ENCODE results near the gene PPP1R14D.

Gene PPP1R14D

GRCh38 chr15:40770147-40770721, 58.3 kb downstream of the PPP1R14D start:
- Histone ChIP-seq H3K9me3 (replicated peaks; ENCODE audit: insufficient read depth, low read length) (no peaks in the 10 kb centered on the region), H3K9ac (ENCODE audit: low read length) (no peak overlapping the region), H3K4me3 (ENCODE audit: low read length) (no peak overlapping the region), H3K79me2 (ENCODE audit: low read length) (no peaks in the 10 kb centered on the region), H3K4me1 (ENCODE audit: low read length) (peaks cover 9% of the 10 kb centered on the region), H3K4me2 (ENCODE audit: low read depth, low read length) (no peak overlapping the region), H3K27me3 (replicated peaks; ENCODE audit: insufficient read depth, low read length) (no peaks in the 10 kb centered on the region), H3F3A (ENCODE audit: insufficient read depth, low read length) (peaks cover 8% of the 10 kb centered on the region), H2AFZ (ENCODE audit: low read length) (no peak overlapping the region), H4K20me1 (ENCODE audit: insufficient read depth, low read length) (no peaks in the 10 kb centered on the region), H3K27ac (ENCODE audit: low read length) (no peak overlapping the region), H3K9me2 (replicated peaks; ENCODE audit: insufficient read depth, low read length) (no peaks in the 10 kb centered on the region), H3K36me3 (replicated peaks; ENCODE audit: insufficient read depth, low read length) (no peaks in the 10 kb centered on the region)
- no peak for TF ChIP-seq EZH2phosphoT487 (IDR thresholded peaks at IDR 0.05; ENCODE audit: low read length)
- no peak for TF ChIP-seq CTCF (IDR thresholded peaks at IDR 0.05; ENCODE audit: low read length)
- no peak for TF ChIP-seq EZH2 (optimal IDR thresholded peaks at IDR 0.05; ENCODE audit: low read depth, low read length)
- DNase-seq = no peak

- no peaks in the 10 kb centered on the region for H3K9me3 ChIP-seq (replicated peaks; ENCODE audit: insufficient read depth, low read length)
- H3K27me3 ChIP-seq (replicated peaks; ENCODE audit: insufficient read depth, low read length) = no peaks in the 10 kb centered on the region
- no peak within 1 kb of the TSS for H2AFZ ChIP-seq (ENCODE audit: low read length)
- no peaks in the 10 kb centered on the region for H3K79me2 ChIP-seq (ENCODE audit: low read length)
- no peak for DNase-seq
- H3K4me1 ChIP-seq (ENCODE audit: low read length) = peaks cover 16% of the 10 kb centered on the region
- TF ChIP-seq CTCF (IDR thresholded peaks at IDR 0.05; ENCODE audit: low read length) = no peak
- TF ChIP-seq EZH2phosphoT487 (IDR thresholded peaks at IDR 0.05; ENCODE audit: low read length) = no peak
- no peak for TF ChIP-seq EZH2 (optimal IDR thresholded peaks at IDR 0.05; ENCODE audit: low read depth, low read length)
- H3F3A ChIP-seq (ENCODE audit: insufficient read depth, low read length) = peaks cover 16% of the 10 kb centered on the region
- H3K9ac ChIP-seq (ENCODE audit: low read length) = no peak within 1 kb of the TSS
- H3K27ac ChIP-seq (ENCODE audit: low read length) = no peak within 1 kb of the TSS
- no peak within 1 kb of the TSS for H3K4me3 ChIP-seq (ENCODE audit: low read length)
- H3K4me2 ChIP-seq (ENCODE audit: low read depth, low read length) = no peak within 1 kb of the TSS
- H3K9me2 ChIP-seq (replicated peaks; ENCODE audit: insufficient read depth, low read length) = no peaks in the 10 kb centered on the region
- no peaks in the 10 kb centered on the region for H3K36me3 ChIP-seq (replicated peaks; ENCODE audit: insufficient read depth, low read length)
- H4K20me1 ChIP-seq (ENCODE audit: insufficient read depth, low read length) = no peaks in the 10 kb centered on the region
Observed at GRCh38 chr15:40769274-40770146, 59.0 kb downstream of the PPP1R14D start, which contains the start of gene C15orf62. Gene C15orf62 (plus strand): TSS chr15:40769980. CDS start chr15:40770496, 516 bp downstream.

- DNase-seq = no peak
- no peak overlapping the region for H3K4me2 ChIP-seq (ENCODE audit: low read depth, low read length)
- TF ChIP-seq CTCF (IDR thresholded peaks at IDR 0.05; ENCODE audit: low read length) = no peak
- no peak for TF ChIP-seq EZH2phosphoT487 (IDR thresholded peaks at IDR 0.05; ENCODE audit: low read length)
- no peak for TF ChIP-seq EZH2 (optimal IDR thresholded peaks at IDR 0.05; ENCODE audit: low read depth, low read length)
- H3K9me3 ChIP-seq (replicated peaks; ENCODE audit: insufficient read depth, low read length) = no peaks in the 10 kb centered on the region
- H3K9me2 ChIP-seq (replicated peaks; ENCODE audit: insufficient read depth, low read length) = no peaks in the 10 kb centered on the region
- H3K27ac ChIP-seq (ENCODE audit: low read length) = no peak overlapping the region
- H3F3A ChIP-seq (ENCODE audit: insufficient read depth, low read length) = peaks cover 19% of the 10 kb centered on the region
- peaks cover 17% of the 10 kb centered on the region for H3K4me1 ChIP-seq (ENCODE audit: low read length)
- no peaks in the 10 kb centered on the region for H3K27me3 ChIP-seq (replicated peaks; ENCODE audit: insufficient read depth, low read length)
- no peak overlapping the region for H2AFZ ChIP-seq (ENCODE audit: low read length)
- no peaks in the 10 kb centered on the region for H3K36me3 ChIP-seq (replicated peaks; ENCODE audit: insufficient read depth, low read length)
- no peaks in the 10 kb centered on the region for H3K79me2 ChIP-seq (ENCODE audit: low read length)
- no peak overlapping the region for H3K9ac ChIP-seq (ENCODE audit: low read length)
- no peak overlapping the region for H3K4me3 ChIP-seq (ENCODE audit: low read length)
- no peaks in the 10 kb centered on the region for H4K20me1 ChIP-seq (ENCODE audit: insufficient read depth, low read length)
Observed at GRCh38 chr15:40768521-40769273, 59.8 kb downstream of the PPP1R14D start.

Measured in MM.1S (cell line).